A673 (cell line): ENCODE data around the gene LRP1B.

Experiments
- EZH2 ChIP-seq: fragments of 200-600 bp; sonication (generic); IDR thresholded peaks from 2 replicates; pipeline ENCODE4 v1.6.1; 2017; ENCODE audit warnings: borderline replicate concordance, low read depth, mild to moderate bottlenecking, mixed read lengths, antibody characterized with exemption, low read length; ENCODE audit not compliant: poor library complexity, severe bottlenecking
- TF ChIP-seq, protein P1 (sequence below): fragments of 300-800, 200-600 bp; sonication (generic); conservative IDR thresholded peaks from 2 replicates; pipeline ENCODE4 v1.5.1; 2017; ENCODE audit warnings: low read depth, mild to moderate bottlenecking, antibody characterized with exemption, low read length, moderate library complexity, mixed read lengths

DNA sequence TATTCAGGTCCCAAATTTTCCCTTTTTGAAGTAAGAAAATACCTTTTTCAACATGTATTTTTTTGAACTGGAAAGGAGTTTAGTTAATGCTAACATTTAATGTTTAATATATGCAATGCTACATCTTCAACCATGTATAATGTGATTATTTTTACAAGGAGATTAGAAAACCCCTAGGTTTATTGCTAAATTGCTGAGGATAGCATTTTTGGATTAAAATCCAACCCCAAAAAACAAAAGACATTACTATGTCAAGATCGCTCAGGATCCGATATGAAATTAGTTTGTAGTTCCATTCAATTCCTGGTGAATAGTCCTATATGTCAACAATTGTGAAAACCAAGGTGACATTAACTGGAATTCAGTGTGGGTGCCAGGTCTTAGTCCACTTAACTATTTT, 35.2 kb downstream of the LRP1B start:
- TF ChIP-seq, protein P1, sequence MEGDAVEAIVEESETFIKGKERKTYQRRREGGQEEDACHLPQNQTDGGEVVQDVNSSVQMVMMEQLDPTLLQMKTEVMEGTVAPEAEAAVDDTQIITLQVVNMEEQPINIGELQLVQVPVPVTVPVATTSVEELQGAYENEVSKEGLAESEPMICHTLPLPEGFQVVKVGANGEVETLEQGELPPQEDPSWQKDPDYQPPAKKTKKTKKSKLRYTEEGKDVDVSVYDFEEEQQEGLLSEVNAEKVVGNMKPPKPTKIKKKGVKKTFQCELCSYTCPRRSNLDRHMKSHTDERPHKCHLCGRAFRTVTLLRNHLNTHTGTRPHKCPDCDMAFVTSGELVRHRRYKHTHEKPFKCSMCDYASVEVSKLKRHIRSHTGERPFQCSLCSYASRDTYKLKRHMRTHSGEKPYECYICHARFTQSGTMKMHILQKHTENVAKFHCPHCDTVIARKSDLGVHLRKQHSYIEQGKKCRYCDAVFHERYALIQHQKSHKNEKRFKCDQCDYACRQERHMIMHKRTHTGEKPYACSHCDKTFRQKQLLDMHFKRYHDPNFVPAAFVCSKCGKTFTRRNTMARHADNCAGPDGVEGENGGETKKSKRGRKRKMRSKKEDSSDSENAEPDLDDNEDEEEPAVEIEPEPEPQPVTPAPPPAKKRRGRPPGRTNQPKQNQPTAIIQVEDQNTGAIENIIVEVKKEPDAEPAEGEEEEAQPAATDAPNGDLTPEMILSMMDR, result no peak
- TF ChIP-seq EZH2, result no peak
